Sciatic nerve (tissue), 2 donors: ENCODE results near the gene NAA15. TPM values are rescaled to one million over a fixed set of nuclear protein-coding genes. Genes with fewer than 3 reads are reported as not detected.
"Not testable (repeated sequence)": the region's sequence is repeated elsewhere in the genome, so short reads cannot be mapped to it uniquely, and the experiment has no call there.

ENCODE experiments used
- ATAC-seq: fragments of 200-7000 bp; cut with Tn5 transposase; one replicate; pipeline ENCODE4 v1.9.1; 2020; ENCODE audit warnings: mild to moderate bottlenecking, moderate library complexity
- DNase-seq: peaks from one replicate; pipeline ENCODE4 v3.0.0-alpha.2; 2020; ENCODE audit warnings: low spot score
- intact Hi-C: fragments of 100-400 bp; cut with DNase I; formaldehyde crosslinking; loops from one replicate; pipeline ENCODE4 v1.14.2; 2022
- total RNA-seq: library from RNA; stranded (reverse); fragmentation: NEBNext Ultra II Directional; extraction: Animal tissue kit (Norgen Biotek cat#: 25700); gene quantifications from one replicate; pipeline ENCODE4 v1.2.1, GENCODE V29; 2021
- donor health status: DM: no; HTN: no; CAD: no.
- donor health status: DM: no; HTN: no; CAD: no.

Gene NAA15
- total RNA-seq, 1 donor from 2014 or later, result 41.9 TPM

DNA sequence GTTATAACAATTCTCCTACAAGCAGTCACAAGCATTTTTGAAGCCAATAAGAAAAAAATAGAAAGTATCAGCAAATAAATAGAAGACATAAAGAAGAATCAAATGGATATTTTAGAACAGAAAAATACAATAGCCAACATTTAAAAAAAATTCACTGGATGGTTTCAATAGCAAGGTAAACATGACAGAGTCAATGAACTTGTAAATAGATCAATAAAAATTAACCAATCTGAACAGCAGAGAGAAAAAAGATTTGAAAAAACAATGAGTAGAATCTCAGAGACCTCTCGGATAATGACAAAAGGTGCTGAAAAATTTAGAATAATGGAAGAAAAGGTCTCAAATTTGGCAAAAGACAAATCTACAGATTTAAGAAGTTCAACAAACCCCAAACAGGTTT, 119.3 kb downstream of the NAA15 start:
- ATAC-seq (no peak), DNase-seq (no peak)
- intact Hi-C loops, result no loop called here

DNA sequence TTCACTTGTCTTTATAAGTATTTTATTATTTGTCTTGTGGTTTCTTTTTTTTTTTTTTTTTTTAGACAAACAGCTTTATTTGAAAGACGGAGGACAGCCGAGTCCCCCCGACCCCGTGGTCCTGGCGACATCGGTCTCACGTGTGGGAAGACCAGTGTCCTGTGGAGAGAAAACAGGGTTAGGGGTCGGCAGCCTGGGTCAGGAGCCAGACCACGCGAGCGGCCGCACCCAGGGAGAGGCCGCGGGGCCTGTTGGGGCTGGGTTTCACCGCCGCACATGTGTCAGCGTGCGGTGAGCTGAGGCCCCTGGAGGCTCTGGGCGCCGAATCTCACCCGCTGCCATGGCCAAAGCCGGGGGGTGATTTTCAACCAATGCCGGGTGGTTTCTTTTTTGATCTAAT, 134.8 kb downstream of the NAA15 start:
- no peak for ATAC-seq
- intact Hi-C loops, result no loop called here
- DNase-seq, result no peak

DNA sequence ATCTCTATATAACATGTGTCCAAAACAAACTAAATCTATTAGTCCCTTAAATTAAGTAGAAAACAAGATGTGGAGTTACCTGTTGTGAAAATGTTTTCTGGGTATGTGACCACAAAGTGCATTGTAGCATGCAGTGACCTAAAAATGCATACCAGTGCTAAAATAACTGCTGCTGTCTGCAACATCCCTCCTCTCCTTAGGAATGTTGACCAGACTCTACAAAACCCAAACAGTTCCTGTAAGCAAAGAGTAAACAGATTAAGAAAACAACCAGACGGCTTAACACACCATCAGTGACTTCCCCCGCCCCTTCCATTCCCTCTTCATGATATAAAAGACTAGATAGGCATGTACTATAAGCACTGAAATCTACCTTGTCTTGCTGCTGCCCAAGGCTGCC, 136.8 kb downstream of the NAA15 start:
- no peak for DNase-seq
- intact Hi-C loops, result no loop called here
- ATAC-seq, result no peak

DNA sequence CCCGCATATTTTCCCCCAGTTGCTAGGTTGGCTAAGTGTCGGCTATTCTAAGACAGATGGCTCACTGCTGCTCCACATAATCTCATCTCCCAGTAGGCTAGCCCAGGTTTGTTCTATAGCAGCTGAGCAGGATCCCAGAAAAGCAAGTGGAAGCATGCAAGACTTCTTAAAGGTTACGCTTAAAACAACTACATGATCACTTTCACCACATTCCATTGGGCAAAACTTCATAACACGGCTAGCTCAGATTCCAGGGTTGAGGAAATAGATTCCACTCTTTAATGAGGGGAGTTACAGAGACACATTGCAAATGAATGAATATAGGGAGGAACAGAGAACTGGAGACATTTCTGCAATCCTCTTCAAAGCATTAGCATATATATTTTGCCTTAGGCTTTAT, 139.7 kb downstream of the NAA15 start:
- intact Hi-C loops, result no loop called here
- DNase-seq, result no peak
- ATAC-seq, result no peak

DNA sequence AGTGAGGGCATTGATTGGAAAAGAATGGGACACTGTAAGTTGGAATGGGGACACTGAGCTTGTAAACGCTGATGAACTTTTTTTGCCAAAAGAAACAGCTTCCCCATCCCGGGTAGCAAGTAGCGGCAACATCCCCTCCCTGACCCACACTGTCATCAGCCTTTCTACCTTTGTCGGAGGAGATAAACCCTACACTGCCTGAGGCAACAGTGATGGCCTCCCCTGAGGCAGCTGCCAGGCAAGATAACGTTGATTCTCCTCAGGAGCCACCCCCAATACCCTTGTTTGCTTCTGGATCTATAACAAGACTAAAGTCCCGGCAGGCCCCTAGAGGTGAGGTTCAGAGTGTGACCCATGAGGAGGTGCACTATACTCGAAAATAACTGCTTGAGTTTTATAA, 142.4 kb downstream of the NAA15 start:
- DNase-seq (no peak), ATAC-seq (no peak)
- intact Hi-C loops, result no loop called here

DNA sequence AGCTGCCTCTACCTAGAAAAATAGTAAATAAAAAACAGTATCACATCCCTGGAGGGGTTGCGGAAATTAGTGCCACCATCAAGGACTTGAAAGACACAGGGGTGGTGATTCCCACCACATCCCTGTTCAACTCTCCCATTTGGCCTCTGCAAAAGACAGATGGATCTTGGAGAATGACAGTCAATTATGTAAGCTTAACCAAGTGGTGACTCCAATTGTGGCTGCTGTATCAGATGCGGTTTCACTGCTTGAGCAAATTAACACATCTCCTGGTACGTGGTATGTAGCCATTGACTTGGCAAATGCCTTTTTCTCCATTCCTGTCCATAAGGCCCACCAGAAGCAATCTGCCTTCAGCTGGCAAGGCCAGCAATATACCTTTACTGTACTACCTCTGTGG, 143.6 kb downstream of the NAA15 start:
- ATAC-seq, intact Hi-C loops, DNase-seq: not testable (repeated sequence)

DNA sequence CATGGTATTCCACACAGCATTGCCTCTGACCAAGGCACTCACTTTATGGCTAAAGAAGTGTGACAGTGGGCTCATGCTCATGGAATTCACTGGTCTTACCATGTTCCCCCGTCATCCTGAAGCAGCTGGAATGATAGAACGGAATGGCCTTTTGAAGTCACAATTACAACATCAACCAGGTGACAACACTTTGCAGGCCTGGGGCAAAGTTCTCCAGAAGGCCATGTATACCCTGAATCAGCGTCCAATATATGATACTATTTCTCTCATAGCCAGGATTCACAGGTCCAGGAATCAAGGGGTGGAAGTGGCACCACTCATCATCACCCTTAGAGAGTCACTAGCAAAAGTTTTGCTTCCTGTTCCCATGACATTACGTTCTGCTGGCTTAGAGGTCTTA, 145.8 kb downstream of the NAA15 start:
- intact Hi-C loops, ATAC-seq, DNase-seq: not testable (repeated sequence)

DNA sequence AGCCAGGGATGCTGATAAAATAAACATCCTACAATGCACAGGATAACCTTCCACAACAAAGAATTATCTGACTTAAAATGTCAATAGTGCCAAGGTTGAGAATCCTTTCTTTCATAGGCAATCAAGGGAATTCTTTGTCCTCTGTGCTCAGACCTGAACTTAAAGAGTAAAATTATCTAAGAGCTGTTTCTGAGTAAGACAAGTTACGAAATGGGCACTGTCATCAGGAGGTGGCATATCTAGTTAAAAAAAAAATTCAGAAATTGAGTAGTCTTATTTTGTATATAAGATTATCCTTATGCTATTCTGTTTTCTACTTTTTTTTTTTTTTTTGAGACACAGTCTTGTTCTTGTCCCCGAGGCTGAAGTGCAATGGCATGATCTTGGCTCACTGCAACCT, 149.3 kb downstream of the NAA15 start:
- no peak for DNase-seq
- intact Hi-C loops, result no loop called here
- ATAC-seq, result no peak

DNA sequence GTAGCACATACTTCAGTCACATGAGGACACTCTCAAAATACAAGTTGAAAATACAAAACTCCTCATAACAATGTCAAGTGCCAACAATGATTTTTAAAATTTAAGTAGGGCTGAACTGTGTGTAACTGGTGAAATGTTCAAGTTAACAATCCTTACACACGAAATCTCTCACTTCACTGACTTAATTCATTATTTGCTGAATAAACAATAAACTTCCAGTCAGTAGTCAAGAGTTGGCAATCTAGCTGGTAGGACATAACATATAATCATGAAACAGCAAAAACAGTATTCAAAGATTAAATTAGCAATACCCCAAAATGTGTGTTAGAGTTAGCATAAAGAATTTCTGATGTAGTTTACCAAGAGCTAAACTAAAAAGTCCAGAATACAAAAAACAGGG, 150.7 kb downstream of the NAA15 start:
- intact Hi-C loops, result no loop called here
- ATAC-seq, result no peak
- DNase-seq, result no peak

DNA sequence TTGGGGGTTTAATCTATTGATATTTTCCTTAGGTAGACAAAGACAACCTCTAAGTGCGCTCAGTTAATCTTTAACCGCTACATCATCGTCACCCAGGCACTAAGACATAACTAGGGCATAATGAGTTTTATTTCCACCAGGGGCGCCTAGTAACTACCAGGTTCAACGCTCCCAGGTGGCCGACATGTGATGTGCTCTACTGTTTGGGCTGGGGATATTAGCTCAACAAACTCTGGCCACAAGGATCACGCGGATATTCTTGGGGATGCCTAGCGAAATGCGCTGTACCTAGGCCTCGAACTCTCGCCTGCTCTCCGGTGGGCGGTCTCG, 151.7 kb downstream of the NAA15 start:
- intact Hi-C loops, result no loop called here
- DNase-seq (no peak), ATAC-seq (no peak)

DNA sequence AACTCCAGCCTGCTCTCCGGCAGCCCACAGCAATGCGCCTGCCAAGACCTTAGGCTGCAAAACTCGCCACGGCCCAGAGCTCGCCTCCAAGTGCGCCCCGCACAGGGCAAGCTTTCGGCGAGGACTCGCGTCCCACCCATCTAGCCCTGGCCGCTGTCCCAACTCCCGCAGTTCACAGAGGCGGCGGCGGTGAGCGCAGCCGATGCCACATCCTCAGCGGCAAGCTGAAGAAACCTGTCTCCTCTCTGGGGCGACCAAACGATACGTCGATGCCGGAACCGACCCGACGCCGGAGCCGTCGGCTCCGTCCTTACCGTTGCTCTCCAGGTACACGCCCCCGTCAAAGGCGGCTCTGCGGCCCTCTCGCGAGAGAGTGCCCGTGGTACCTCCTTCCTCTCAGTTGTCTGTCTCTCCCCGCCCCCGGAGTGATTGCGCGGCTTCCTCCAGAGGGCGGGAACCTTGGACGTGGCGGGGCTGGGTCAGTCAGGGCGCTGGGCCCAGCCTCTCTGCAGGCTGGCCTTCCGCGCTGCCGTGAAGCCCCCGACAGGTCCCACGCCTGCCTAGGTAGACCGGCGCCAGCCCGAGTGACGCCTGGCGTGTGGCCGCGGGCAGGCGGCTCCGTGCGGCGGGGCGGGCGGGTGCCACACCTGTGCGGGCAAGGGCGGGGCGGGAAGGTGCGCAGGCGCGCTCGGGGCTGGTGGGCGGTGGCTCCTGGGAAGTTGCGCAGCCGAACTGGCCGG, 152.2 kb downstream of the NAA15 start:
- intact Hi-C loops, result no loop called here
- DNase-seq (peak; percentile 98), ATAC-seq (peak; percentile 98)

DNA sequence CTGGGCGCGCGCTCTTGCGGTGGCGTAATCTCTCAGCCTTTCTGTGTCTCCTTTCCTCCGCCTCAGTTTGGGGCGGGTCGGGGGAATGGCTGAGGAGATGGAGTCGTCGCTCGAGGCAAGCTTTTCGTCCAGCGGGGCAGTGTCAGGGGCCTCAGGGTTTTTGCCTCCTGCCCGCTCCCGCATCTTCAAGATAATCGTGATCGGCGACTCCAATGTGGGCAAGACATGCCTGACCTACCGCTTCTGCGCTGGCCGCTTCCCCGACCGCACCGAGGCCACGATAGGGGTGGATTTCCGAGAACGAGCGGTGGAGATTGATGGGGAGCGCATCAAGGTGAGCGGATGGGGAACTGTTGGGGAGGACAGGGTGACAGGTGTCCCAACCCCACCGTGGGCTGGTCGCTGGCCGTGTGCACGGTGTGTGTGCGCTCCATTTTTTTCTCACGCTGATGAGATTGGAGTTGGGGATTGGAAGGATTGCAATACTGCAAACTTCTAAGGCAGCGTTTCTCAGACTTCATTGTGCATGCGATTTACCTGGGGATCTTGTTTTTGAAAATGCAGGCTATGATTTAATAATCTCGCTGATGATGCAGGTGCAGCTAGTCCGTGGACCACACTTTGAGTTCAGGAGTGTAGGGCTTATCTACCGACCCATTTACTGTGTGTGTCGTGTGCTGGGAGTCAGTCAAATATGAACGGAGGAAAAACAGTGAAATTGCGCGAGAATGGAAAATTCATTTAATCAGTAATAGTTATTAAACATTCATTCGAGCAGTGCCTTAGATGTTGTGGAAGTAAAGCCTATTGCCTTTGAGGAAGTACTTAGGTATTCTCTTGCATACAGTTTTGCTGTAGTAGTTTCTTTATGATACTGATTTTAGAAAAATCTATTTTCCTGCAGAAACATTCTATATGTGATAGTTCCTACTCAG, 153.1 kb downstream of the NAA15 start, which contains the start of gene RAB33B:
RAB33B (plus strand) TSS at position 11 of the 935 bp plus-strand sequence; CDS start at position 86, 75 bp downstream.
- peak; percentile 19 for ATAC-seq
- intact Hi-C loops, result no loop called here
- no peak for DNase-seq

DNA sequence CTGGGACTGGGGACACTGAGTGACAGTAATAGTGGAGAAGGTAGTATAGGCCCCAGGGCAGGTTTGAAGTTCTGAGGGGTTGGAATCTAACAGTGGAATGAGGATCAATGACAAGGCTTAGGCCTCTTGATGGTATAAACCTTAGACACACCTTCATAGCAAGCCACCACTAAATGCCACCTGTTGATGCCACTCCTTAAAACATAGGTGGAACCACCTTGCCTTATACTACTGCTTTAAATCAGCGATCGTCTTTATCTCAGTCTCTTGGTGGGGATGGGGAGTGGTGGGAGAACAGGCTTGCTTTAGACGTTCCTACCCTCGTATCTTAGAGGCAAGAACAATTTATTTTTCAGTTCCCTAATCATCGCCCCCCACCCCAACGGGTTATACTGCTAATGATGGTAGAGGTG, 153.8 kb downstream of the NAA15 start:
- ATAC-seq (no peak), DNase-seq (no peak)
- intact Hi-C loops, result no loop called here

DNA sequence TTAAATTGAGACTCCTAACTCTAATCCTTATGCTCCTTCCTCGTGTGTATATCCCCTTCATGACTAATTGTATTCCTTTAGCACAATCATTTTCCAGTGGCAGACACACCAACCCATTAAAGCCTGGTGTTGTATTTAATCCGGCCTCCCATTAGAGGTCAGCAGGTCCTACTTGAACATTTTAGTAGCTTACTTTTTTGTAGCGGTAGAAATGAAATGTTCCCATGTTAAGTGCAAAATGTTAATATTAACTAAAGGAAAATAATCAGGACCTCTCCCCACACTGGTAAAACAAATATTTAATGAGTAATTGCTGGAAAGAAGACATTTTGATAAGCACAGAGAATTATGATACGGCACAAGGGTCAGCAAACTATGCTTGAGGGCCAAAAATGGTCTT, 156.0 kb downstream of the NAA15 start:
- intact Hi-C loops, result no loop called here
- ATAC-seq (no peak), DNase-seq (no peak)

DNA sequence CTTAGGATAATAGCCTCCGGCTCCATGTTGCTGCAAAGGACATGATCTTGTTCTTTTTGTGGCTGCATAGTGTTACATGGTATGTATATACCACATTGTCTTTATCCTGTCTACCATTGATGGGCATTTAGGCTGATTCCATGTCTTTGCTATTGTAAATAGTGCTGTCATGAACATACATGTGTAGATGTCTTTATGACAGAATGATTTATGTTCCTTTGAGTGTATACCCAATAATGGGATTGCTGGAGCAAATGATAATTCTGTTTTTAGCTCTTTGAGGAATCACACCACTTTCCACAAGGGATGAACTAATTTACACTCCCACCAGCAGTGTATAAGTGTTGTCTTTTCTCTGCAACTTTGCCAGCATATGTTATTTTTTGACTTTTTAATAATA, 157.2 kb downstream of the NAA15 start:
- no peak for ATAC-seq
- no peak for DNase-seq
- intact Hi-C loops, result no loop called here

DNA sequence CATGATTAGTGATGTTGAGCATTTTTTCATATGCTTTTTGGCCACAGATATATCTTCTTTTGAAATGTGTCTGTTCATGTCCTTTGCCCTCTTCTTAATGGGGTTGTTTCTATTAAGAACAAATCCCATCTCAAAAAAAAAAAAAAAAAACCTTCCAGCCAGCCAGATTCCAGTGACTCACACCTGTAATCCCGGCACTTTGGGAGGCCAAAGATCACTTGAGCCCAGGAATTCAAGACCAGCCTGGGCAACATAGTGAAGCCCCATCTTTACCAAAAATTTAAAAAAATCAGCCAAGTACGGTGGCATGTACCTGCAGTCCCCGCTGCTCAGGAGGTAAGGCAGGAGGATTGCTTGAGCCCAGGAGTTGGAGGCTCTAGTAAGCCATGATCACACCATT, 157.7 kb downstream of the NAA15 start:
- intact Hi-C loops, result no loop called here
- DNase-seq (no peak), ATAC-seq (no peak)

DNA sequence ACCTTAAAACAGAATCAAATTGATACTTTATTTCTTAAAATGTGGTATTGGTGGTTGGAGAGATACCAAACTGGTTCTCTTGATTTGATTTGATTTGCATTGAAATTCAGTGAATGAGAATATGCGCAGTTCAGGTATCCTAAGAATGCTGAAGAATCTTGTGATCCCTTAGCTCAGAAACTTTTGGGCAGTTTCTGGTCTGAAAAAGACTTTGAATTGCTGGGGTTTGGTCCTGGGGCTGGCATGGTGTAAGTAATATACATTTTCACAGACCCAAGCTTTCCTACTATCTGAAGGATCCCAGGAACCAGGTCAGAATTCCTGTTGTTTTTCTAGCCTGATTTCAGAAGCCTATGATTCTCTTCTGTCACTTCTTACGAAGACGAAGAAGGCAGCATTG, 159.3 kb downstream of the NAA15 start:
- intact Hi-C loops, result no loop called here
- DNase-seq (no peak), ATAC-seq (no peak)

DNA sequence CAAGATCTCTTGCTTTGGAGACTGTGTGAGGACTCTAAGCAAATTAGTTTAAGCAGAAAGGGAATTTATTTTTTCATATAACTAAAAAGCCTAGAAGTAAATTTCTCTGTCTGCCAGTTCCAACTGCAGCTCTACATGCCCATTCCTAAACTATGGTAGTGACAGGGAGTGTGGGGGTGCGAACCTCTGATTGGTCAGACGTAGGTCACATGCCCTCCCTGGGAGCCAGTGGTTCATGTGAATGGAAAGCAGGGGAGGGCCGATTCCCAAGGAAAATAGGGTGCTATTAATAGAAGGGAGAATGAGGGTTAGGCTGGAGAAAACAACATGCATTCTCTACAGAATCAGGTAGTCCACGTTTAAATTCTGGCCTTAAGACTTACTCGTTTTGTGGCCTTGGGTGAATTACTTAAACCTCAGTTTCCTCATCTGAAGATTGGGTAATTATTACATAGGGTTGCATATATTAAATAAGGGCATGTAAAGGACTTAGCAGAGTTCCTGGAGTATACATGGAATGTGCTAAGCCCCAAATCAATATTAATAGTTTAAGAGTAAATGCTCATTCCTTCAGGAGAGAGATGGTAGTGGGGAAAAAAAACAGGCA, 159.8 kb downstream of the NAA15 start:
- DNase-seq (no peak), ATAC-seq (no peak)

DNA sequence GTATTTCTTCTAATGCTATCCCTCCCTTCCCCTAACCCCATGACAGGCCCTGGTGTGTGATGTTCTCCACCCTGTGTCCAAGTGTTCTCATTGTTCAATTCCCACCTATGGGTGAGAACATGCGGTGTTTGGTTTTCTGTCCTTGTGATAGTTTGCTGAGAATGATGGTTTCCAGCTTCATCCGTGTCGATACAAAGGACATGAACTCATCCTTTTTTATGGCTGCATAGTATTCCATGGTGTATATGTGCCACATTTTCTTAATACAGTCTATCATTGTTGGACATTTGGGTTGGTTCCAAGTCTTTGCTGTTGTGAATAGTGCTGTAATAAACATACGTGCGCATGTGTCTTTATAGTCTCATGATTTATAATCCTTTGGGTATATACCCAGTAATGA, 163.2 kb downstream of the NAA15 start:
- ATAC-seq, intact Hi-C loops, DNase-seq: not testable (repeated sequence)

More for the DNA sequence above, 159.8 kb downstream of the NAA15 start:
- intact Hi-C loops, result no loop called here

DNA sequence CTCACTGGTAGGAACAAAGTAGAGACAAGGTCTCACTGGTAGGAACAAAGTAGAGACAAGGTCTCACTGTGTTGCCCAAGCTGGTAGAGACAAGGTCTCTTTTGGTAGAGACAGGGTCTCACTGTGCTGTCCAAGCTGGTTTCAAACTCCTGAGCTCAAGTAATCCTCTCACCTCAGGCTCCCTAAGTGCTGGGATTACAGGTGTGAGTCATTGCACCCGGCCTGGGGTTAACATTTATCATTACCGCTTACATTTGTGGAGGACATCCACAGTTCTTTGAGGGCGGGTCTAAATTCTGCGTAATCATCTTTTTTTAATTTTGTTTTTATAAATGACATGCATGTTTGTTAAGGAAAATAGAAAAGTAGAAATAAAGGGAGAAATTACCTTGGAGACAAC, 164.6 kb downstream of the NAA15 start:
- DNase-seq (no peak), ATAC-seq (no peak)
- intact Hi-C loops, result no loop called here
